Fibroblast of lung (primary cell): ENCODE measurements around the gene ERGIC1. TPM values are rescaled to one million over a fixed set of nuclear protein-coding genes. Genes with fewer than 3 reads are reported as not detected.

Experiments
- DNase-seq, 2 donors: peaks; one replicate each; pipeline versions ENCODE4 v3.0.0 to v3.0.0-alpha.2; 2010; ENCODE audit warnings: low read depth in 2 of 2
- H2AFZ ChIP-seq: 2 replicates; pipeline ENCODE4 v1.5.1; 2012; ENCODE audit warnings: low read length, control low read depth, inconsistent platforms
- H3K27ac ChIP-seq: 2 replicates; pipeline ENCODE4 v1.5.1; 2011; ENCODE audit warnings: low read length, control low read depth; ENCODE audit not compliant: insufficient read depth
- H3K27me3 ChIP-seq: 2 replicates; pipeline ENCODE4 v1.5.1; 2011; ENCODE audit warnings: mild to moderate bottlenecking, low read length; ENCODE audit not compliant: control insufficient read depth, insufficient read depth
- H3K36me3 ChIP-seq: 2 replicates; pipeline ENCODE4 v1.5.1; 2011; ENCODE audit warnings: low read length; ENCODE audit not compliant: control insufficient read depth, insufficient read depth
- H3K4me1 ChIP-seq: 2 replicates; pipeline ENCODE4 v1.5.1; 2011; ENCODE audit warnings: low read length; ENCODE audit not compliant: control insufficient read depth, insufficient read depth; ENCODE audit errors: extremely low read depth
- H3K4me2 ChIP-seq: 2 replicates; pipeline ENCODE4 v1.5.1; 2011; ENCODE audit warnings: low read length, control low read depth; ENCODE audit not compliant: insufficient read depth; ENCODE audit errors: extremely low read depth
- H3K4me3 ChIP-seq, 4 experiments: fragments of 200-600 bp in 1 of 4; sonication (generic) in 1 of 4; replicated peaks in 1 of 4; 2 replicates each; pipeline ENCODE4 v1.5.1; 2011 to 2016; ENCODE audit warnings: low read length in 4 of 4, low read depth in 3 of 4, mild to moderate bottlenecking in 3 of 4, control low read depth in 2 of 4, inconsistent platforms in 1 of 4, mixed read lengths in 1 of 4; ENCODE audit not compliant: insufficient read depth in 1 of 4; ENCODE audit errors: control extremely low read depth in 1 of 4
- H3K79me2 ChIP-seq: 2 replicates; pipeline ENCODE4 v1.5.1; 2012; ENCODE audit warnings: mild to moderate bottlenecking, low read length, inconsistent platforms; ENCODE audit not compliant: control insufficient read depth, insufficient read depth
- H3K9ac ChIP-seq: 2 replicates; pipeline ENCODE4 v1.5.1; 2011; ENCODE audit warnings: mild to moderate bottlenecking, low read length, control low read depth; ENCODE audit not compliant: insufficient read depth
- H3K9me3 ChIP-seq: 2 replicates; pipeline ENCODE4 v1.5.1; 2012; ENCODE audit warnings: low read depth, low read length; ENCODE audit not compliant: control insufficient read depth, insufficient read depth
- H4K20me1 ChIP-seq: 2 replicates; pipeline ENCODE4 v1.5.1; 2011; ENCODE audit warnings: low read length; ENCODE audit not compliant: control insufficient read depth, insufficient read depth; ENCODE audit errors: extremely low read depth
- CTCF ChIP-seq, 2 donors: IDR thresholded peaks in 1 of 2; conservative IDR thresholded peaks in 1 of 2; 1 replicate in 1 of 2; 2 replicates in 1 of 2; pipeline ENCODE4 v1.5.1; 2011 to 2012; ENCODE audit warnings: low read length in 2 of 2, control low read depth in 1 of 2, inconsistent platforms in 1 of 2, low read depth in 1 of 2, mild to moderate bottlenecking in 1 of 2
- EZH2 ChIP-seq: IDR thresholded peaks from 2 replicates; pipeline ENCODE4 v1.5.1; 2012; ENCODE audit warnings: low read length, control low read depth, mild to moderate bottlenecking; ENCODE audit errors: missing control alignments
- polyA plus RNA-seq, 2 donors: library from polyadenylated mRNA; depleted of rRNA in 1 of 2; stranded (reverse) in 1 of 2; unstranded in 1 of 2; fragments of >200 nt; gene quantifications; 2 replicates each; pipeline ENCODE4 v1.2.1, GENCODE V29; 2011 to 2012; ENCODE audit warnings: missing spikeins in 1 of 2
- total RNA-seq: library from RNA; depleted of rRNA; stranded (reverse); fragments of >200 nt; gene quantifications from 2 replicates; pipeline ENCODE4 v1.2.1, GENCODE V29; 2014

Gene ERGIC1
- total and polyA plus RNA-seq, 2 donors (not counting 1 experiment from before 2014, with no cell fraction given) = 113 to 171 TPM

GRCh38 chr5:172885597-172886340, 51.7 kb downstream of the ERGIC1 start:
- Histone ChIP-seq H3K4me1 (peaks cover 15% of the 10 kb centered on the region), H3K36me3 (peaks cover 6% of the 10 kb centered on the region), H3K9ac (no peak overlapping the region), H3K27ac (peak overlapping the region; percentile 86), H3K4me2 (no peak overlapping the region), H3K9me3 (no peaks in the 10 kb centered on the region), H3K79me2 (peaks cover 23% of the 10 kb centered on the region), H2AFZ (no peak overlapping the region), H3K4me3 (no peak overlapping the region), H3K27me3 (no peaks in the 10 kb centered on the region), H4K20me1 (no peaks in the 10 kb centered on the region)
- no peak for DNase-seq
- TF ChIP-seq CTCF (conservative IDR thresholded peaks at IDR 0.05 in 1 of 2, IDR thresholded peaks at IDR 0.05 in 1 of 2; ENCODE audit: low read depth in 1 of 2, low read length in 2 of 2) (no peak), EZH2 (no peak)

- Histone ChIP-seq H3K27me3 (no peaks in the 10 kb centered on the region), H3K79me2 (peaks cover 20% of the 10 kb centered on the region), H3K4me3 (no peak overlapping the region), H3K9me3 (no peaks in the 10 kb centered on the region), H4K20me1 (no peaks in the 10 kb centered on the region), H2AFZ (no peak overlapping the region), H3K9ac (peak overlapping the region; percentile 44), H3K27ac (peak overlapping the region; percentile 86), H3K4me1 (peaks cover 15% of the 10 kb centered on the region), H3K36me3 (peaks cover 6% of the 10 kb centered on the region), H3K4me2 (no peak overlapping the region)
- DNase-seq = no peak
- TF ChIP-seq EZH2 (no peak), CTCF (conservative IDR thresholded peaks at IDR 0.05 in 1 of 2, IDR thresholded peaks at IDR 0.05 in 1 of 2; ENCODE audit: low read depth in 1 of 2, low read length in 2 of 2) (no peak)
These were observed 52.4 kb downstream of the ERGIC1 start for GRCh38 chr5:172886476-172886875.

- H3K4me1 ChIP-seq = peaks cover 11% of the 10 kb centered on the region
- H3K79me2 ChIP-seq = peaks cover 16% of the 10 kb centered on the region
- H2AFZ ChIP-seq = no peak overlapping the region
- no peaks in the 10 kb centered on the region for H3K9me3 ChIP-seq
- no peak overlapping the region for H3K4me2 ChIP-seq
- no peaks in the 10 kb centered on the region for H4K20me1 ChIP-seq
- peaks cover 6% of the 10 kb centered on the region for H3K36me3 ChIP-seq
- TF ChIP-seq CTCF (conservative IDR thresholded peaks at IDR 0.05 in 1 of 2, IDR thresholded peaks at IDR 0.05 in 1 of 2; ENCODE audit: low read depth in 1 of 2, low read length in 2 of 2) = no peak
- no peak for TF ChIP-seq EZH2
- H3K27ac ChIP-seq = peak overlapping the region; percentile 86
- H3K27me3 ChIP-seq = no peaks in the 10 kb centered on the region
- peak overlapping the region; percentile 55 for H3K9ac ChIP-seq
- DNase-seq = peak; percentile 65 to 95
- no peak overlapping the region for H3K4me3 ChIP-seq
These were observed 53.0 kb downstream of the ERGIC1 start for GRCh38 chr5:172886974-172887501.
